Left ventricle myocardium superior (tissue), 1 donor: ENCODE results near the gene SNAP29. TPM values are rescaled to one million over a fixed set of nuclear protein-coding genes. Genes with fewer than 3 reads are reported as not detected.
"Not testable (repeated sequence)": the region's sequence is repeated elsewhere in the genome, so short reads cannot be mapped to it uniquely, and the experiment has no call there.

ENCODE experiments used
- ATAC-seq: fragments of 200-7000 bp; cut with Tn5 transposase; one replicate; pipeline ENCODE4 v1.9.1; 2020; ENCODE audit warnings: mild to moderate bottlenecking, moderate library complexity
- DNase-seq: peaks from one replicate; pipeline ENCODE4 v3.0.0-alpha.2; 2020
- intact Hi-C: fragments of 100-400 bp; cut with micrococcal nuclease; formaldehyde crosslinking; loops from one replicate; pipeline ENCODE4 v1.11.0; 2022
- total RNA-seq: library from RNA; stranded (reverse); fragmentation: NEBNext Ultra II Directional; extraction: Animal tissue kit (Norgen Biotek cat#: 25700); gene quantifications from one replicate; pipeline ENCODE4 v1.2.1, GENCODE V29; 2021
- donor health status: DM: no; HTN: yes; CAD: no; lungs with severe emphysema.

The SNAP29 gene
- total RNA-seq, 1 donor from 2014 or later, result 24.2 TPM

DNA sequence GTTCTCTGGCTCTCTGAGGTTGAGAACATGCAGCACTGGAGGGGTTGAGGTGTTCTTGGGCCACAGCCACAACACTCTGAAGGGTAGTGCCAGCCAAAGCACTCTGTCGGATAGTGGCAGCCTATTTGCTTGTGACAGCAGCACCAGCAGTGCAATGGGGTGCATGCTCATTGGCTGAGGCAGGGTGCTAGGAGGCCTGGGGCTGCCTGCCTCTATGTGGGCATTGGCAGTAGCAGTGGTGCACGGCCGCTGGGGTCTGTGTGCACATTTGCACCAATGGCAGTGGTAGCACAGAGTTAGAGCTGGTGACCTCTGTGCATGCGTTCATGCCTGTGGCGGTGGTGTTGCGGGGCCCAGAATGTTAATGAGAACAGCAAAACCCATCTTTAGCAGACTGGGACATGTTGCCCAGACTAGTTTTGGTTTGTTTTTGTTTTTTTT is 25.6 kb upstream of the SNAP29 start:
- ATAC-seq (peak; percentile 20), DNase-seq (no peak)
- intact Hi-C loops, result no loop called here

- intact Hi-C loops, result no loop called here
- DNase-seq (no peak), ATAC-seq (no peak)
Measured at GRCh38 chr22:20834206-20834605, 24.6 kb upstream of the SNAP29 start.

GRCh38 chr22:20834725-20835124 is 24.1 kb upstream of the SNAP29 start:
- ATAC-seq (no peak), DNase-seq (no peak)
- intact Hi-C loops, result no loop called here

- no peak for ATAC-seq
- intact Hi-C loops, result no loop called here
- no peak for DNase-seq
Measured at GRCh38 chr22:20836987-20837823, 21.6 kb upstream of the SNAP29 start.

GRCh38 chr22:20839354-20839753 is 19.5 kb upstream of the SNAP29 start:
- intact Hi-C loops, DNase-seq, ATAC-seq: not testable (repeated sequence)

DNA sequence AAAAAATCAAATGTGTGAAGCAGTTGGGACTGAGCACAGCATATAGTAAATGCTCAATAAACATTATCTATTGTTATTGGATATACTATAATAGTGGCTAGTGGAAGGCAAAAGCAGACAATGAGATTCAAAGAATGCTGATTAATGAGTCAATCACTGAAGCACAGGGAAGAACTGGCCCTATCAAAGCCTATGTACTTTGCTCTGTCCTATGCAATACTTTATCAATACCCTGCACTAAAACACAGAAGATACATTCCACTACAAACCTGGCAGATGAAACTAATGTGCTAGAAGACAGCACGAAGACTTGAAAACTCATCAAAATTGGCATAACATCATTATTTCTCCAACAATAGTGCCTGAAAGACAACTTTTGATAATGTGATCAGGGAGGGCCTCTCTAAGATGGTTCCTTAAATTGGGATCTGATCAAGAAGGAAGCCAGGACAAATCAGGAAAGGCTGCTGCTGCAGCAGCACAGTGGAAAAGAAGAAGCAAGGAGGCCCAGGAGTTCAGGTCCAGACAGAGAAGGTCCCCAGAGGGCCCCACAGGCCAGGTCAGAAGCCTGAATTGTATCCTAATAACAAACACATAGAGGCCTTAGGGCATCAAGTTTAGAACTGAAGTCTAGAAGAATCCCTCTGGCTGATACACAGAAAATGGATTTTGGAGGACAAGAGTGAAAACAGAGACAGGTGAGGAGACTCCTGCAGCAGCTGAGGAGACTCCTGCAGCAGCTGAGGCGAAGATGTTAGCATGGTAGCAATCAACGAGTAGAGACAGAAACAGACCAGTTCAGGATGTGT is 18.8 kb upstream of the SNAP29 start:
- no peak for ATAC-seq
- intact Hi-C loops, result no loop called here

GRCh38 chr22:20840646-20841371 is 18.0 kb upstream of the SNAP29 start:
- ATAC-seq, result no peak
- intact Hi-C loops, result no loop called here
- DNase-seq, result no peak

More for the DNA sequence above, 18.8 kb upstream of the SNAP29 start:
- no peak for DNase-seq

GRCh38 chr22:20843501-20843900 is 15.3 kb upstream of the SNAP29 start:
- ATAC-seq (no peak), DNase-seq (no peak)
- intact Hi-C loops, result no loop called here

DNA sequence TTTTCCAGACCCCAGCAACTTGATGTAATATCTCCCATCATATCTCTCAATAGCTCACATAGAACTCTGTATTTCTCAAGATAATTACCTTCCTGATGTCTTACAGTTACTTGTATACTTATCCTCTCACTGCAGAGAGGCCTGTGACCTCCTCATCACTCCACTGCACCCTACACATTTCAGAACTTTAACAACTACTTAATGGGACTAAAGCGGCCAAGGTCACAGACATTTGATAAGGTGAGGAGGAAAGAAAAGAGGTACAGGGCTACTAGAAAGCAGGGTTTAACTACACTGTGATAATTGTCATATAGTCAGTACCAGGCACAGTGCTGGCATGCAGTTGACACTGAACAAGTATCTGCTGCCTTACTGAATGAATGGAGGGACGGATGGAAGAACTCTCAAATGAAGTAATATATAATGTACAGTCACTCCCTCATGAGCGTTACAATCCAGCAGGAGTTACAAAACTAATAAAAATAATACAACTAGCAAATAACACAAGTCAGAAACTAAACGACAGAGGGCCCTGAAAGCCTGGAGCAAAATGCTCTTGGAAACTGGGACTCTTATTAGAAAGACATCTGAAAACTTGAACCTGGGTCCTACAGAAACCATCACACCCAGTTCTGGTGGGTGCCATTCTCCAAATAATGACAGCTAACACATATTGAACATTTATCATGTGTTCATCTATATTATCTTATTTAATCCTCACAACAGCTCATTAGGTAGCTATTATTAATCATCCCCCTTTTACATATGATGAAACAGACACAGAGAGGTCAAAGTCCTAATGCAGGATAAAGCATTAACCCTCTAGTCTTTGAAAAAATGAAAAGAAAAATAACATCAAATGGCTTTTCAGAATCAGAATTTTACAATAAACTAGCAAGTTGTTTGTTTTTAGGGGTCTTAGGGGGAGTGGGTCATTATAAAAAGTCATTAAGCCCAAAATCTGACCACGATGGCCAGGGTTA is 14.5 kb upstream of the SNAP29 start:
- ATAC-seq (no peak), DNase-seq (no peak)
- intact Hi-C loops, result no loop called here

- no peak for ATAC-seq
- intact Hi-C loops, result no loop called here
- no peak for DNase-seq
Measured at GRCh38 chr22:20847318-20847822, 11.4 kb upstream of the SNAP29 start.

DNA sequence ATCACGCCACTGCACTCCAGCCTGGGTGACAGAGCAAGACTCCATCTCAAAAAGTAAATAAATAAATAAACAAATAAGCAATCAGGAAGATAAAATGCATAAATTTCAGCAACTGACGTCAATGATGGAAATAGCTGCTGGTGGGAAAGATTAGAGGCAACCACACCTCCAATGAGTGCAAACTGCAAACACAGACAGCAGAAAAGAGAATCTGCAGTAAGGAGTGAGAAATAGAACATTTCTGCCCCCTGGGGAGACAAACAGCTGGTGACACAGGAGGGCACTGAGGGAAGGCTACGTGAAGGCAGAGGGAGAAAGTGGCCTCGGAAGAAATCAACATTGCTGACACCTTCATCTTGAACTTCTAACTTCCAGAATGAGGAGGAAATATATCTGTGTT is 6.7 kb upstream of the SNAP29 start:
- ATAC-seq (no peak), DNase-seq (no peak)
- intact Hi-C loops, result no loop called here

DNA sequence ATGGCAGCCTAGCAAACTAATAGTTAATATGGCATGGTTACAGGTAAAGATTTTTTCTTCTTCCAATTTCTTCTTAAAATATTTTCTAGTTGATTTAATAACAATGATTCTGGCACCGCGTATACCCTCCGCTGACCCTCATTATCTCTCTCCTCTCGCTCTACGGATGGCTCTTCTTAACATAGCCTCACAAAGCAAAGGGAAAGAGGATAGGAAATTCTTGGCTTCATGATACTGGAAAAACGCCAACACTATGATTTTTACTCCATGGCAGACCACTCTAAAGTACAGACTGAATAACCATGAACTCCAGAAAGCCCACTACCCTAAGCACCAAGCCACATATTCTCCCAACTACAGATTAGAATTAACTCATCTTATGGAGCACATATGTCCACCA is 6.3 kb upstream of the SNAP29 start:
- peak; percentile 16 for ATAC-seq

DNA sequence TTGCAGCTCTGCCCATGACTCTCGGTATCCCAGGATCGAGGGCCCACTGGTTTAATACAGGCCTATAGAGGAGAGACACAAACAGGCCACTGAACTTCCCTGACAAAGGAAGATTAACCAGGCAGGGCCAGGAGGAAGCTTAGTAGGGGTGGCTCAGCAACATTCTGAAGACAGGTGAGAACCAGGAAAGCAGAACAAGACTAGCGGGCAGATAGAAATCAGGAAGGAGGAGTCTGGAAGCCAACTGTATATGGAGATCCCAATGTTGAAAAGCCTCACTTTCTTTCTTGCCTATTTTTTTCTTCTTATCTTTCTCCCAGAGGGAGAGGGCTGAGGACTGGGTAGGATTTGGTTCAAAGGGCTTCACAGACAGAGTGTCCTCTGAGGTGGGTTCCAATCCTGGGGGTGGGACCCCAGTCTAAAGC is 5.6 kb upstream of the SNAP29 start:
- intact Hi-C loops, result no loop called here
- ATAC-seq, result no peak

More for the DNA sequence above, 6.3 kb upstream of the SNAP29 start:
- intact Hi-C loops, result no loop called here
- DNase-seq, result no peak

GRCh38 chr22:20857247-20857643 is 1.6 kb upstream of the SNAP29 start:
- DNase-seq (no peak), ATAC-seq (no peak)
- intact Hi-C loops, result no loop called here

More for the DNA sequence above, 5.6 kb upstream of the SNAP29 start:
- no peak for DNase-seq

GRCh38 chr22:20857838-20858614 is 781 bp upstream of the SNAP29 start:
- peak; percentile 90 for DNase-seq
- intact Hi-C loops, result no loop called here

GRCh38 chr22:20859615-20860014 is 808 bp downstream of the SNAP29 start:
- DNase-seq, result no peak
- ATAC-seq, result no peak
- intact Hi-C loops, result no loop called here

More at GRCh38 chr22:20857838-20858614, 781 bp upstream of the SNAP29 start:
- ATAC-seq, result peak; percentile 80

- intact Hi-C loops, result no loop called here
- DNase-seq, result no peak
- no peak for ATAC-seq
Measured at GRCh38 chr22:20862540-20862939, 3.7 kb downstream of the SNAP29 start.
